HepG2 (cell line): Measurements from ENCODE around the gene DNMT3A.

ENCODE experiments used
- MYC ChIP-seq: sonication (generic); formaldehyde crosslinking; IDR thresholded peaks from 2 replicates; pipeline ENCODE4 v1.9.0; 2021; ENCODE audit warnings: missing genetic modification reagents, borderline replicate concordance
- PCBP1 ChIP-seq: fragments of 200-400 bp; formaldehyde crosslinking; IDR thresholded peaks from 2 replicates; pipeline ENCODE4 v1.6.1; 2017; ENCODE audit warnings: mild to moderate bottlenecking, low read depth, low read length, borderline replicate concordance
- ZNF713 ChIP-seq: sonication (generic); formaldehyde crosslinking; IDR thresholded peaks from 2 replicates; pipeline ENCODE4 v1.4.0; 2020; ENCODE audit warnings: mild to moderate bottlenecking, missing genetic modification reagents
- TF ChIP-seq, protein P1 (sequence below): sonication (generic); formaldehyde crosslinking; IDR thresholded peaks from 2 replicates; pipeline ENCODE4 v1.4.0; 2020; ENCODE audit warnings: low read depth, mild to moderate bottlenecking, missing genetic modification reagents

- no peak for TF ChIP-seq ZNF713 (CRISPR knock-in tag)
- TF ChIP-seq, protein P1, sequence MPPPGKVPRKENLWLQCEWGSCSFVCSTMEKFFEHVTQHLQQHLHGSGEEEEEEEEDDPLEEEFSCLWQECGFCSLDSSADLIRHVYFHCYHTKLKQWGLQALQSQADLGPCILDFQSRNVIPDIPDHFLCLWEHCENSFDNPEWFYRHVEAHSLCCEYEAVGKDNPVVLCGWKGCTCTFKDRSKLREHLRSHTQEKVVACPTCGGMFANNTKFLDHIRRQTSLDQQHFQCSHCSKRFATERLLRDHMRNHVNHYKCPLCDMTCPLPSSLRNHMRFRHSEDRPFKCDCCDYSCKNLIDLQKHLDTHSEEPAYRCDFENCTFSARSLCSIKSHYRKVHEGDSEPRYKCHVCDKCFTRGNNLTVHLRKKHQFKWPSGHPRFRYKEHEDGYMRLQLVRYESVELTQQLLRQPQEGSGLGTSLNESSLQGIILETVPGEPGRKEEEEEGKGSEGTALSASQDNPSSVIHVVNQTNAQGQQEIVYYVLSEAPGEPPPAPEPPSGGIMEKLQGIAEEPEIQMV (CRISPR knock-in tag) = no peak
- TF ChIP-seq MYC (CRISPR knock-in tag) = no peak
- no peak for TF ChIP-seq PCBP1
Measured at GRCh38 chr2:25243995-25244394, 97.7 kb downstream of the DNMT3A start.
